Coronary artery (tissue), 2 donors: ENCODE data around the gene RUNX2.

ENCODE experiments used
- DNase-seq: peaks from one replicate; pipeline ENCODE4 v3.0.0-alpha.2; 2017; ENCODE audit warnings: low spot score
- H3K27ac ChIP-seq, 2 donors: fragments of 200-600 bp; sonication (generic); one replicate each; pipeline ENCODE4 v1.5.1; 2016 to 2019
- H3K4me3 ChIP-seq: fragments of 200-600 bp; sonication (generic); 2 replicates; pipeline ENCODE4 v1.5.1; 2016; ENCODE audit warnings: mild to moderate bottlenecking, moderate library complexity
- CTCF ChIP-seq: fragments of 200-600 bp; sonication (generic); IDR thresholded peaks from one replicate; pipeline ENCODE4 v1.5.1; 2019; ENCODE audit warnings: antibody characterized with exemption

The RUNX2 gene

GRCh38 chr6:45518013-45518720 is 190.0 kb downstream of the RUNX2 start:
- H3K4me3 ChIP-seq = no peak overlapping the region
- H3K27ac ChIP-seq = no peak overlapping the region
- no peak for DNase-seq
- TF ChIP-seq CTCF = no peak

- no peak overlapping the region for H3K4me3 ChIP-seq
- no peak for DNase-seq
Measured at GRCh38 chr6:45521226-45521625, 193.1 kb downstream of the RUNX2 start.

DNA sequence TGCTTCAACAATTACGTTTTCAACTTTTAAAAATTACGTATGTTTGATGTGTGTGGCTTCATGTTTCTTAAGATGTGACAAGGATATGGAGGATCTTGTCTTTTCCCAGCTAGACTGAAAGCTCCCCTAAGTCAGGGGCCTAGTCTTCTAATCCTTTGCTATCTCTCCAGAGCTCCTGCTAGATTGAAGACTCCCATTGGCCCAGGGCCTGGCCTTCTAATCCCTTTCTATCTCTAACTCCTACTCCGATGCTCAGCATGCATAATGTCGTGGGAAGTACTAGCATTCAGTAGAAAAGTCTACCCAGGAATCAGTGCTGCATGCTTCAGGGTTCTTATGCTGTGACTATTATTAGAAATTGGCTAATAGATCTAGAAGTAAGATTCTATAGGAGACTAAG is 194.4 kb downstream of the RUNX2 start:
- no peak overlapping the region for H3K4me3 ChIP-seq
- H3K27ac ChIP-seq = no peak overlapping the region
- DNase-seq = no peak
- no peak for TF ChIP-seq CTCF

More at GRCh38 chr6:45521226-45521625, 193.1 kb downstream of the RUNX2 start:
- no peak for TF ChIP-seq CTCF
- H3K27ac ChIP-seq = no peak overlapping the region

- Histone ChIP-seq H3K27ac (no peak overlapping the region), H3K4me3 (no peak overlapping the region)
- no peak for DNase-seq
- no peak for TF ChIP-seq CTCF
Measured at GRCh38 chr6:45527210-45527609, 199.1 kb downstream of the RUNX2 start.

- no peak for DNase-seq
- no peak overlapping the region for H3K27ac ChIP-seq
- no peak for TF ChIP-seq CTCF
- no peak overlapping the region for H3K4me3 ChIP-seq
Measured at GRCh38 chr6:45531999-45532595, 204.0 kb downstream of the RUNX2 start.

DNA sequence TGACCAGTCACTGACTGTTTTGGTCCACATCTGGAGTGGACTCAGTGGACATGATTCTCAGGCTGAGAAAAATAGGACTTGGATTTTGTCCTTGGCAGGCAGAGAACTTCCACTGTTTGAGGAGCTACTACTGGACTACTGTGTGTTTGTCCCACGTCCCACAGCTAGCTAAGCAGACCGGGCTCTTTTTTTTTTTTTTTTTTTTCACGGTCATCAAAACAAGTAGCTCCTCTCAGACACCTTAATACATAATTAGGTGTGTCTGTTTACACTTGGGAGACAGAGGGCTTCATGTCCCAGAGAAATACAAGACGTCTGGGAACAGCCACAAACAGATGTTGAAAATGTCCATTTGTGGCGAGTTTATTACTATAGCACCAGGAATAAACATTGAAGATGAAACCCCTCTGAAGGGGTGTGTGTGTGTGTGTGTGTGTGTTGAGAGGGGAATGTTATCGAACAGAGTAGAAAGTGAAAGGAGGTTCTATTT is 204.6 kb downstream of the RUNX2 start:
- no peak for DNase-seq
- Histone ChIP-seq H3K27ac (peak overlapping the region in 1 of 2 donors; percentile 7), H3K4me3 (peak overlapping the region; percentile 45)
- TF ChIP-seq CTCF = no peak

DNA sequence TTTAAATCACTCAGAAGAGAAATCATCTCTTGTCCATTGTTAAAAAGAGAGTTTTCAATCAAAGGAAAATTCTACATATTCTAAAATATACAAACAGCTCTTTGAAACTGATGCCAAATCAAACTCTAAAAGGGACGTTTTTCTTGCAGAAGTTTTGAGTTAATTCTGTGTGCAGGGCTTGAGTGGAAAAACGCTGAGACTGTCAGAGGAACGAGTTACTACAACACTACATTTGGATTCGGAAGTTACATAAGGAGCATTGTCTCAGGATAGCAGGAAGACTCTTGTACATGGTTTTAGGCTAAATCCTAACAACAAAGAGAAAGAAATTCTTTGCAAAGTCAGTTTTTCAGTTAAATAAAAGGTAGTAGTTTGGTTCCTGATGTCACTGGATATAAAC is 205.3 kb downstream of the RUNX2 start:
- no peak for DNase-seq
- H3K4me3 ChIP-seq = peak overlapping the region; percentile 45
- TF ChIP-seq CTCF = no peak
- peak overlapping the region in 1 of 2 donors; percentile 7 for H3K27ac ChIP-seq
